Measurements from ENCODE around the gene SLC35G1.

- TF ChIP-seq RAD21 (IDR thresholded peaks at IDR 0.05) (no peak), RXRA (IDR thresholded peaks at IDR 0.05) (no peak)
Observed at GRCh38 chr10:93903051-93903450, 9.3 kb downstream of the SLC35G1 start.

All from liver (tissue), 2 donors.